ENCODE data around the gene SACS.

SACS gene, protein sequence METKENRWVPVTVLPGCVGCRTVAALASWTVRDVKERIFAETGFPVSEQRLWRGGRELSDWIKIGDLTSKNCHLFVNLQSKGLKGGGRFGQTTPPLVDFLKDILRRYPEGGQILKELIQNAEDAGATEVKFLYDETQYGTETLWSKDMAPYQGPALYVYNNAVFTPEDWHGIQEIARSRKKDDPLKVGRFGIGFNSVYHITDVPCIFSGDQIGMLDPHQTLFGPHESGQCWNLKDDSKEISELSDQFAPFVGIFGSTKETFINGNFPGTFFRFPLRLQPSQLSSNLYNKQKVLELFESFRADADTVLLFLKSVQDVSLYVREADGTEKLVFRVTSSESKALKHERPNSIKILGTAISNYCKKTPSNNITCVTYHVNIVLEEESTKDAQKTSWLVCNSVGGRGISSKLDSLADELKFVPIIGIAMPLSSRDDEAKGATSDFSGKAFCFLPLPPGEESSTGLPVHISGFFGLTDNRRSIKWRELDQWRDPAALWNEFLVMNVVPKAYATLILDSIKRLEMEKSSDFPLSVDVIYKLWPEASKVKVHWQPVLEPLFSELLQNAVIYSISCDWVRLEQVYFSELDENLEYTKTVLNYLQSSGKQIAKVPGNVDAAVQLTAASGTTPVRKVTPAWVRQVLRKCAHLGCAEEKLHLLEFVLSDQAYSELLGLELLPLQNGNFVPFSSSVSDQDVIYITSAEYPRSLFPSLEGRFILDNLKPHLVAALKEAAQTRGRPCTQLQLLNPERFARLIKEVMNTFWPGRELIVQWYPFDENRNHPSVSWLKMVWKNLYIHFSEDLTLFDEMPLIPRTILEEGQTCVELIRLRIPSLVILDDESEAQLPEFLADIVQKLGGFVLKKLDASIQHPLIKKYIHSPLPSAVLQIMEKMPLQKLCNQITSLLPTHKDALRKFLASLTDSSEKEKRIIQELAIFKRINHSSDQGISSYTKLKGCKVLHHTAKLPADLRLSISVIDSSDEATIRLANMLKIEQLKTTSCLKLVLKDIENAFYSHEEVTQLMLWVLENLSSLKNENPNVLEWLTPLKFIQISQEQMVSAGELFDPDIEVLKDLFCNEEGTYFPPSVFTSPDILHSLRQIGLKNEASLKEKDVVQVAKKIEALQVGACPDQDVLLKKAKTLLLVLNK (N-terminal part only)

DNA sequence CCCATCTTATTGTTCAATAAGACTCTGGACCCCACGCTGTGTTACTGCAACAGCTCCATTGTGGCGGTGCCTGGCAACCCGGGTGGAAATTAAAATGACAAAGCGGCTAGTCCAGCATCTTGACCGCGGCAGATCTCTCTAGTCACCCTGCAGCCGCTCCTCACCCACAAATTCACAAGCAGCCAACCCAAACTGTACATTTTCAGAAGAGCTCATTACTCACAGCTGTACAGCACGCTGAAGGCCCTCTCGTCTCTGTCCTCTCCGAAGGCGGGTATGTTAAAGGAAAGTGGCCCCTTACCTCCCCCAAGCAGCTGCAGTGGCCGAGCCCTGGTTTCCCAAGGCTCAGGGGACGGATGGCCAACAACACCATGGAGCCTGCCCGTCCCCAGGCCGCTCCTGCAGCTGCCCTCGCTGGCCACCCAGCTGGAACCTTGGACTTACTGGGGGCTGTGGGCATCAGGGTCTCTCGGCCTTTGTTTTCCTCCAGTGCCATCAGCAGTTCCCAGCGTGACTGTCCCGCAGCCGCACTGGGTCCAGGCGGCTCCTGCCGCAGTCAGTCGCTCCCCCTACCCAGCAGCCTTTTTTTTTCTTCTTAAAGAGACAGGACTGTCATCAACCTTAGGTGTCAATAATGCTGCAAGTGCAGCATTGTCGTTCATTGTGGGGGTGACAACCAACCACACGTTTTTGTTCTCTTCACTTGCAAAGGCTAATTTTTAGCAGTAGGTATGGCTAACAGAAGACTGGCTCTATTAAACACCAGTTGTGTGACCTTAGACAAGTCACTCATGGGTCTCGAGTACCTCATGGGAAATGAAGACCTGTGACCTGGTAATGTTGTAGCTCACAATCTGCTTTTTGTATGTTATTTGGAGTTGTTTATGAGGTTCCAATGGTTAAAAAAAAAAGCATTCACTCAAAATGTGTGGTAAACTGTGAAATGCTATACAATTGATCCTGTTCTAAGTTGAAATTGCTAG, at the start of gene SACS:
TSS of gene SACS (minus strand) at position 532 of the 983 bp plus-strand sequence. CDS start 22,463 bp downstream, outside the sequence.
- peak within 1 kb of the TSS; percentile 17 for H3K4me3 ChIP-seq (ENCODE audit: severe bottlenecking)
- peak; percentile 25; the same call in 2 of the 3 replicates for ATAC-seq (ENCODE audit: low read depth)
- no peak for DNase-seq (ENCODE audit: low spot score)

DNA sequence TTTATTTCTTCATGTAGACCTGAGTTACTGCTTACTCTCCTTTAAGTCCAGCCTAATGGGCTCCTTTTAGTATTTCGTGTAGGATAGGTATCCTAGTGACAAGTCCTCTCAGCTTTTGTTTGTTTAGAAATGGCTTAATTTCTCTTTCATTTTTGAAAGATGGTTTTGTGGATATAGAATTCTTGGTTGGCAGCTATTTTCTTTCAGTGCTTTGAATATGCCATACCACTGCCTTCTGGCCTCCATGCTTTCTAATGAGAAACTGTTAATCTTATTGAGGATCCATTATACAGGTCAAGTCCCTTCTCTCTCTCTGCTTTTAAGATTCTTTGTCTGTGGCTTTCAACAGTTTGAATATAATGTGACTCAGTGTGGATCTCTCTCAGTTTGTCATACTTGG, 46.8 kb upstream of the SACS start:
- DNase-seq (ENCODE audit: low spot score), result no peak
- Histone ChIP-seq H3K36me3 (ENCODE audit: low read depth) (no peaks in the 10 kb centered on the region), H3K9me3 (ENCODE audit: severe bottlenecking) (peaks cover 4% of the 10 kb centered on the region), H3K4me3 (ENCODE audit: severe bottlenecking) (no peak overlapping the region), H3K4me1 (ENCODE audit: insufficient read depth, poor library complexity, severe bottlenecking) (no peaks in the 10 kb centered on the region), H3K27ac (ENCODE audit: poor library complexity, severe bottlenecking) (no peak overlapping the region), H3K27me3 (ENCODE audit: insufficient read depth, poor library complexity, severe bottlenecking) (no peaks in the 10 kb centered on the region)
- TF ChIP-seq, protein P1, sequence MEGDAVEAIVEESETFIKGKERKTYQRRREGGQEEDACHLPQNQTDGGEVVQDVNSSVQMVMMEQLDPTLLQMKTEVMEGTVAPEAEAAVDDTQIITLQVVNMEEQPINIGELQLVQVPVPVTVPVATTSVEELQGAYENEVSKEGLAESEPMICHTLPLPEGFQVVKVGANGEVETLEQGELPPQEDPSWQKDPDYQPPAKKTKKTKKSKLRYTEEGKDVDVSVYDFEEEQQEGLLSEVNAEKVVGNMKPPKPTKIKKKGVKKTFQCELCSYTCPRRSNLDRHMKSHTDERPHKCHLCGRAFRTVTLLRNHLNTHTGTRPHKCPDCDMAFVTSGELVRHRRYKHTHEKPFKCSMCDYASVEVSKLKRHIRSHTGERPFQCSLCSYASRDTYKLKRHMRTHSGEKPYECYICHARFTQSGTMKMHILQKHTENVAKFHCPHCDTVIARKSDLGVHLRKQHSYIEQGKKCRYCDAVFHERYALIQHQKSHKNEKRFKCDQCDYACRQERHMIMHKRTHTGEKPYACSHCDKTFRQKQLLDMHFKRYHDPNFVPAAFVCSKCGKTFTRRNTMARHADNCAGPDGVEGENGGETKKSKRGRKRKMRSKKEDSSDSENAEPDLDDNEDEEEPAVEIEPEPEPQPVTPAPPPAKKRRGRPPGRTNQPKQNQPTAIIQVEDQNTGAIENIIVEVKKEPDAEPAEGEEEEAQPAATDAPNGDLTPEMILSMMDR (IDR thresholded peaks at IDR 0.05; ENCODE audit: poor library complexity, severe bottlenecking), result no peak
- ATAC-seq (ENCODE audit: low read depth), result no peak

More for the DNA sequence above, at the start of gene SACS:
- H3K4me1 ChIP-seq (ENCODE audit: insufficient read depth, poor library complexity, severe bottlenecking), result no peaks in the 10 kb centered on the region
- no peaks in the 10 kb centered on the region for H3K27me3 ChIP-seq (ENCODE audit: insufficient read depth, poor library complexity, severe bottlenecking)
- no peak within 1 kb of the TSS for H3K27ac ChIP-seq (ENCODE audit: poor library complexity, severe bottlenecking)
- H3K9me3 ChIP-seq (ENCODE audit: severe bottlenecking), result no peaks in the 10 kb centered on the region
- TF ChIP-seq, protein P1 (IDR thresholded peaks at IDR 0.05; ENCODE audit: poor library complexity, severe bottlenecking), result no peak
- no peaks in the 10 kb centered on the region for H3K36me3 ChIP-seq (ENCODE audit: low read depth)

DNA sequence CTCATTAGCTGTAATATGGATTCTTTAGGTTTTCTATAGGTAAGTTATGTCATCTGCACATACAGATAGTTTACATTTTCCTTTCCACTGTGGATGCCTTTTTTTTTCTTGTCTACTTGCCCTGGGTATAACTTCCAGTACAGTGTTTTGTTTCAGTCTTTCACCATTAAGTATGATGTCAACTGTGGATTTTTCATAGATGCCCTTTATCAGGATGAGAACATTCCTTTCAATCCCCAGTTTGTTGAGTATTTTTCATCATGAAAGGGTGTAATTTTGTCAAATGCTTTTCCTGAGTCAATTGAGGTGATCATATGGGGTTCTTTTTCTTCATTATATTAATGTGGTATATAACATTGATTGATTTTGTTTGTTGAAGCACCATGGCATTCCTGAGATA, 43.6 kb upstream of the SACS start:
- DNase-seq (ENCODE audit: low spot score), result no peak
- TF ChIP-seq, protein P1 (IDR thresholded peaks at IDR 0.05; ENCODE audit: poor library complexity, severe bottlenecking), result no peak

DNA sequence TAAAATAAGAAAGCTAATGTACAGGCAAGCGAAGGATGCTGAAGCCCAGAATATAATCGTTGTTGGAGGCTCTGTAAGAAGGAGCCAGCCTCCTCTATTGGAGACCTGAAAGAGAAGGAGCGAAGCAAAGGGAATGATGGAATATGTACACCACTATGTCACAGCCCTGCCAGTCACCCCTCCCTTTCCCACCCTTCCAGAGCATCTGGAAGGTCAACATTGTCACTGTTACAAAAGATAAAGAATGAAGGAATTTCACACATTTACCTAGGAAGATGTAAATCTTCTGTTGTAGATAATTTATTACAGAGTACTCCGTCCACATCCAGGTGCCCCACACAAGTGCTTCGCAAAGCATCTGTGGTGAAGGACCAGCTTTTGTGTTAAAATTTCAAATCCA, 39.7 kb upstream of the SACS start:
- Histone ChIP-seq H3K9me3 (ENCODE audit: severe bottlenecking) (no peaks in the 10 kb centered on the region), H3K4me3 (ENCODE audit: severe bottlenecking) (no peak overlapping the region), H3K36me3 (ENCODE audit: low read depth) (no peaks in the 10 kb centered on the region), H3K27ac (ENCODE audit: poor library complexity, severe bottlenecking) (no peak overlapping the region), H3K27me3 (ENCODE audit: insufficient read depth, poor library complexity, severe bottlenecking) (no peaks in the 10 kb centered on the region), H3K4me1 (ENCODE audit: insufficient read depth, poor library complexity, severe bottlenecking) (no peaks in the 10 kb centered on the region)
- TF ChIP-seq, protein P1 (IDR thresholded peaks at IDR 0.05; ENCODE audit: poor library complexity, severe bottlenecking), result no peak
- no peak for DNase-seq (ENCODE audit: low spot score)
- no peak for ATAC-seq (ENCODE audit: low read depth)

More for the DNA sequence above, 43.6 kb upstream of the SACS start:
- no peaks in the 10 kb centered on the region for H3K4me1 ChIP-seq (ENCODE audit: insufficient read depth, poor library complexity, severe bottlenecking)
- H3K27me3 ChIP-seq (ENCODE audit: insufficient read depth, poor library complexity, severe bottlenecking), result no peaks in the 10 kb centered on the region
- H3K9me3 ChIP-seq (ENCODE audit: severe bottlenecking), result peaks cover 4% of the 10 kb centered on the region
- ATAC-seq (ENCODE audit: low read depth), result no peak
- no peak overlapping the region for H3K4me3 ChIP-seq (ENCODE audit: severe bottlenecking)
- no peaks in the 10 kb centered on the region for H3K36me3 ChIP-seq (ENCODE audit: low read depth)
- no peak overlapping the region for H3K27ac ChIP-seq (ENCODE audit: poor library complexity, severe bottlenecking)

Data from RWPE2 (cell line).